Erythroblast (primary cell): Measurements from ENCODE around the gene ZNF574.
"Not testable (repeated sequence)": the region's sequence is repeated elsewhere in the genome, so short reads cannot be mapped to it uniquely, and the experiment has no call there.

Source experiments
- GATA1 ChIP-seq: IDR thresholded peaks from 2 replicates; pipeline ENCODE4 v1.6.1; 2011; ENCODE audit warnings: low read depth, mild to moderate bottlenecking, control low read depth, low read length, moderate library complexity
- POLR2A ChIP-seq: IDR thresholded peaks from 2 replicates; pipeline ENCODE4 v1.6.1; 2011; ENCODE audit warnings: mild to moderate bottlenecking, low read length

- TF ChIP-seq POLR2A, GATA1: not testable (repeated sequence)
These were observed 41.1 kb upstream of the ZNF574 start for GRCh38 chr19:42034640-42035391.
